OCI-LY3 (cell line): ENCODE results near the gene FUT7.

Experiments used
- EZH2phosphoT487 ChIP-seq: fragments of 200-600 bp; shearing (Covaris generic); IDR thresholded peaks from 2 replicates; pipeline ENCODE4 v1.6.1; 2018; ENCODE audit warnings: antibody characterized with exemption, mixed run types, low read depth
- TF ChIP-seq, protein P1 (sequence below): fragments of 200-600, 300-600 bp; sonication (generic); IDR thresholded peaks from 2 replicates; pipeline ENCODE4 v1.5.1; 2014; ENCODE audit warnings: antibody characterized with exemption, low read length, low read depth

DNA sequence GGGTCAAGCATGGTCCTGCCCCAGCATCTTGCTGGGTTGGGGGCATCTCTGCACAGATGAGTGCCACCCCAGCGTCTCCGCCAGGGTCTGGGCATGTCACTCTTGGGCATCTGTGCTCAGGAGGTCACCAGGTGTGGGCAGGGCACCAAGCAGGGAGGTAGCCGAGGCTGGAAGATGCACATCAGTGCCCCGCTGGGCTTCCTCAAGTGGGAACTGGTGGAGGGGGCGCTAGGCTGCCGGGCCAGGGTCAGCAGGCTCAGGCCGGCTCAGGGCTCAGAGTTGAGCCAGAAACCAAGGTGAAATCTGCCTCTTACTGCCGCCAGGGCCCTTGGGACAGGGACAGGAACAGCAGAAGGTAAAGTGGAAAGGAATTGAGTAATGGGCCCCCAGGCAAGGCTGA, 4.0 kb upstream of the FUT7 start:
- TF ChIP-seq, protein P1, sequence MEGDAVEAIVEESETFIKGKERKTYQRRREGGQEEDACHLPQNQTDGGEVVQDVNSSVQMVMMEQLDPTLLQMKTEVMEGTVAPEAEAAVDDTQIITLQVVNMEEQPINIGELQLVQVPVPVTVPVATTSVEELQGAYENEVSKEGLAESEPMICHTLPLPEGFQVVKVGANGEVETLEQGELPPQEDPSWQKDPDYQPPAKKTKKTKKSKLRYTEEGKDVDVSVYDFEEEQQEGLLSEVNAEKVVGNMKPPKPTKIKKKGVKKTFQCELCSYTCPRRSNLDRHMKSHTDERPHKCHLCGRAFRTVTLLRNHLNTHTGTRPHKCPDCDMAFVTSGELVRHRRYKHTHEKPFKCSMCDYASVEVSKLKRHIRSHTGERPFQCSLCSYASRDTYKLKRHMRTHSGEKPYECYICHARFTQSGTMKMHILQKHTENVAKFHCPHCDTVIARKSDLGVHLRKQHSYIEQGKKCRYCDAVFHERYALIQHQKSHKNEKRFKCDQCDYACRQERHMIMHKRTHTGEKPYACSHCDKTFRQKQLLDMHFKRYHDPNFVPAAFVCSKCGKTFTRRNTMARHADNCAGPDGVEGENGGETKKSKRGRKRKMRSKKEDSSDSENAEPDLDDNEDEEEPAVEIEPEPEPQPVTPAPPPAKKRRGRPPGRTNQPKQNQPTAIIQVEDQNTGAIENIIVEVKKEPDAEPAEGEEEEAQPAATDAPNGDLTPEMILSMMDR, result no peak
- no peak for TF ChIP-seq EZH2phosphoT487
